HT1080 (cell line): Measurements from ENCODE around the gene DPP6. TPM values are rescaled to one million over a fixed set of nuclear protein-coding genes. Genes with fewer than 3 reads are reported as not detected.

Experiments used
- DNase-seq: peaks from one replicate; pipeline ENCODE4 v3.0.0-alpha.2; 2015; ENCODE audit warnings: low read depth
- total RNA-seq: library from RNA; depleted of rRNA; stranded (reverse); fragments of >200 nt; shearing (Covaris generic); gene quantifications from 2 replicates; pipeline ENCODE4 v1.2.3, GENCODE V29; 2014

DPP6 gene
- total RNA-seq, 1 experiment from 2014 or later: not detected

DNA sequence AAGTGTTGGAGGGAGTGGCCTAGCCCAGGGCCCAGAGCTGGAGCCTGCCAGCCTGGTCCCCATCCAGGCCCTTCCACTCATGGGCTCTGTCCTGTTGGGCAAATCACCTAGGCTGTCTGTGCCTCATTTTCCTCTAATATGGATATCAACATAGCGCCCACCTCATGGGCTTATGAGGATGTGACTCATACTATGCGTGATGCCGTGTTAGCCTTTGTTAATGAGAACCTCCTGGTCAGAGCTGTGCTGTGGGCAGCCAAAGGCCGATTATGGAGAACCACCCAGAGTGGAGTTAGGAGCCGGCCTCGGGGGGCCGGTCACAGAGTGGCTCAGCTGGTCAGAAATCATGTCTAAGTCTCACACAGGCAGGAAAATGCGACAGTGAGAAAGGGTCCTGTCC, 644.4 kb downstream of the DPP6 start:
- DNase-seq: peak; percentile 26

GRCh38 chr7:154698726-154699291, 646.6 kb downstream of the DPP6 start:
- peak; percentile 17 for DNase-seq

GRCh38 chr7:154699417-154699816, 647.2 kb downstream of the DPP6 start:
- peak; percentile 69 for DNase-seq

- DNase-seq: no peak
Measured at GRCh38 chr7:154709840-154710520, 657.8 kb downstream of the DPP6 start.

- no peak for DNase-seq
Measured at GRCh38 chr7:154720016-154720415, 667.8 kb downstream of the DPP6 start.

DNA sequence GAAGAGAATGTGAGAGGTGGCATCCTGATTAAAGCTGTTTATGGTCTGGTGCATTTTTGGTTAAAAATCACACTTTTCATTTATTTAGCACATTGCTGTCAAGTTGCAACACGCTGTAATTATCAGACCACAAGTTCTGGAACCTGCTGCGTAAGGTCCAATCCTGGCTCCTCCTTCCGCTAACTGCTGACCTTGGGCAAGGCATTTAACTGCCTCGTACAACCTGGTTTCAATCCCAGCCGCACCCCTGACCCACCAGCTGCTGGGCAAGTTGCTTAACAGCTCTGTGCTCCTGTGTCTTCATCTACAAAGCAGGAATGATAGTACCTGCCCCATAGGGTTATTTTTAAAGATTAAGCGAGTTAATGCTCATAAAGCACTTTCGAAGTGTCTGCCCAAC, 668.9 kb downstream of the DPP6 start:
- DNase-seq: no peak

GRCh38 chr7:154726368-154726767, 674.2 kb downstream of the DPP6 start:
- no peak for DNase-seq

DNA sequence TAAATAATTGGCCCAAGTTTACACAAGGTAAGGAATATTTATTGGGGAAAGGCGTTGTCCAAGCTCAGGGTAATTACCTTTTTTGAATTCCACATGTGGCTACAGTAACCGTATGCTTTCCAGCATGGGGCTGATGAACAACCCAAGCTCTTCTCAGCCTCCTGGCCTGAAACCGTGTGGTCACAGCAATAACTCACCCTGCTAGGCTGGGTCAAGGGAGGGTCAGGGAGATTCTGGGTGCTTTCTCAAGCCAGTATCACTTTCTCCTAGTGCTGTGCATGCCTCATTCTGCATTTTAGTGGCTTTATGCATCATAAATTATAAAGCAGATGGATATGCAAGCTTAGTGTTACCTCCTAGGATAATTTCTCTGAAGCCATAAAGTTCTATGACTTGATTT, 676.9 kb downstream of the DPP6 start:
- no peak for DNase-seq

DNA sequence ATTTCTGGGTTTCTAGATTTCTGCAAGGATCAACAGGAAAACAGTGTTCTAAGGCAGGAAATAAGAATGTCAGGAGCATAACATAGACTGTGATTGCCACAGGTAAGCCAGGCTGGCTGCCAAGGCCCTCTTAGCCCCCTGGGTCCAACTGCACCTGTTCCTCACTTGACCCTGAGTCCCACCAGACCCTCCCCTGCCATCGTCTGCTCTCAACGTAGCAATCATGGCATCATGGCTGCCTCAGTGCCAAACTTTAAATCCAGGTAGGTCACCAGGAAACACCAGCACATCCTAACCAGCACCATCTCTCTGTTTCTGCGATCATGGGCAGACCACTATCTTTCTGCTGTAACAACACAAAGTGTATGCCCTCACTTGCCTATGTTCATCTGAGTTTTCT, 683.6 kb downstream of the DPP6 start:
- no peak for DNase-seq

GRCh38 chr7:154736389-154736788, 684.2 kb downstream of the DPP6 start:
- no peak for DNase-seq

GRCh38 chr7:154738216-154738615, 686.0 kb downstream of the DPP6 start:
- no peak for DNase-seq

DNA sequence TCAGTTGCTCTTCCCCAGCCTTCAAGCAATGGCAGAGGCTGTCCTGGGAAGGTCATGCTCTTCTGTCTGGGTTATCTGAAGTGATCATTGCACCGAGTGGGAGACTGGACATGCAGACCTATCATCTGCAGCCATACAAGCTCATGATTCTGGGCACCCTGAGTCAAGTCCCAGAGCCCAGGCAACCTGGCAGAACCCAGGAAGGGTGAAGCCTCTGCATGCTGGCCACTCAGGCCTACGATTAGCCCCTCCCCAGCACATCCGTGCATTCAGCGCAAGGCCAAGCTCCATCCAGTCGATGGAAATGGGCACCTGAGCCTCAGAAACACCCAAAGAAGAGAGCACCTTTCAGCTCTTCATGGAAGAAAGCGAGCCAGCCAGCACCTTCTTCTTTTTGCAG, 688.9 kb downstream of the DPP6 start:
- no peak for DNase-seq

GRCh38 chr7:154743206-154743605, 691.0 kb downstream of the DPP6 start:
- no peak for DNase-seq

DNA sequence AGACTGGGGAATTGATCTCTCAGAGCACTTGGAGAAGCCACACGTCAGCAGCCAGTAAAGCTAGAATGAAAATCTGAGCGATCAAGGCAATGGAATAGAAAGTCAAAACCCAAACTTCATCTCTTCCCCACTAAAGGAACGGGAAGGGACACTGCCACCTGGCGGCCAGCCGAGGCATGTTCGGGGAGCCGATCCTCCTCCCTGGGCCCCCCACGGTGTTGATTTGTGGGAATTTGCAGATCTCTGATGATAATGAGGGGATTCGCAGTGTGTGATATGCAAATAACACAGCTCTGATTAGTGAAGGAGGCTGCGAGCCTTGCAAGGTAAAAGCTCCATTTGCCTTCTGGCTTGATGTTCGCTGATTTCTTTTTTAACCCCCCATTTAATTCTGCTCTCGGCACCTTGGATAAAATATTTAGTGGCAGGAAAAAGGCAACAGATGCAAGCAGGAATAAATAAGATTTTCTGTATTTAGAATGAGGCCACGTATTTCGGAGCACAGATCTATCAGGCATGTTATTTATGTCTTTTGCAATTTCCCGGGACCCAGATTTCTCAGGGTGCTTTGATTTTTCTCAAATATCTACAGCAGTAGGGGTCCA, 692.2 kb downstream of the DPP6 start:
- DNase-seq: peak; percentile 22

- DNase-seq: no peak
Measured at GRCh38 chr7:154744861-154745258, 692.7 kb downstream of the DPP6 start.

DNA sequence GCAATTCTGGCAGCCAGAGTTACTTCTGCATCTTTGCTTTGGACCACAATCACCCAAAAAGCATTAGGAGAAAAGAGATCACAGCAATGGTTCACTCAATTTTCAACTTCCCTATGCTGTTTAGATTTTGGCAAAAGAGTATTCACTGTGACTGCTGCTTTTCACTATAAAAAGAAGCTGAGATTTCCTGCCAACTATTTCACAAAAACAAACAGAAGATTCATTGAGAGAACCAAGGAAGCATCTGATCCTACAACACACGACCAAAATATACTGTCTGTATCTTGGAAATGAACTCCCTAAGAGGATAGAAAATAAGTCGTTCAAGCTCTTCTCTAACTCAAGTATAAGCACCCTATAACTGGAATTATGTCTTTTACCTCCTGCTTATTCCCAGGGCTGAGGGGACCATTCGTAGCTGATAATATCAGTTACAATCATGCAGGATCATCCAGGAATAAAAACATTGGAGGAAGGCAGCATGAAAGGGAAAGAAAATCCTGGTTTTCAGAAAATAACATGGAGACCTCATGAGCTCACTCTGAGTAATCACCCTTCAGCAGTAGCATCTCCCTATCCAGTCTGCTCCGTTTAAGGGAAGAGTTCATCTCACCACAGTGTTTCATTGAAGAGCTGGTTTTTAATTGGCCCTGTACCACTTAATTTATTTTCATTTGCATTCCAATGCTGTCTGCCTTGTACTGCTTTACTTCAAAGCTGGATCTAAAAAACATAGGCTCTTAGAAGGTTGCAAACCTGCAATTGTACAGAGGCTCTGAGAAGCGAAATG, 694.6 kb downstream of the DPP6 start:
- peak; percentile 21 for DNase-seq

GRCh38 chr7:154748089-154748786, 696.0 kb downstream of the DPP6 start:
- no peak for DNase-seq

DNA sequence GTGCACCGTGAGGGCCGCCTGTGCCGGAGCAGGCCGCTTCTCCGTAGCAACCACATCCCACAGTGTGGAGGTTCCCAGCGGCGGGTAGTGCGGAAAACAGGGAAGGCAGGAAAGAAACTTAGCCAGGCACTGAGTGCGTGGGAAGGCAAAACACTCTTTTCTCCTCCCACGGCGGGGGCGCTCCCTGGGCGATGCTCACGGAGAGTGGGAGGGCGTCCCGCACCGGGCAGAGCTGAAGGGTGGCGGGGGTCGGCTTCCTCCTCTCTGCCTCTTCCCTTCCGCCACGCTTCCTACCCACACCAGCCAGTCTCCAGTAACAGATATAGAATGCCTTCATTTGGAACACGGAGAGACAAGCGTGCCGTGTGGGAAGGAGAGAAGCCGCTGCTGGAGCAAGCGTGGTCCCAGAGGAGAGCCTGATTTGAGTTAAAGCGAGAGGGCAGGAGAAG, 698.2 kb downstream of the DPP6 start:
- no peak for DNase-seq

DNA sequence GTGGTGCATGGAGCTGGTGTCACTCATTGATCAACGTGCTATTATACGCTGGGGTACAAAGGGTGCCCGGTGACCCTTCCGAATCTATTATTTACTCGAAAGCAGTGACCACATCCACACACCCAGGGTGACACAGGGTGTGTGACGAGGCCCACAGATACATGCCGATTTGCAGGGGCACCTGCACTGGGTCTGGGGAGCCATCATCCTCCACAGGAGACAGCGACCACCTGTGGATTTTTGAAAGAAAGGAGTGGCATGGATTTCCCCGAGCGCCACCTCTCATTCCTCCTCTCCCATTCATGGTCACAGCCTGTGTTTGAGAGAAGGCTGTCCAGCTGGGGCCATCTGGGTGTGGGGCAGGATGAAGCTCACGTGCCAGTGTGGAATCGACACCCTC, 701.0 kb downstream of the DPP6 start:
- no peak for DNase-seq

- no peak for DNase-seq
Measured at GRCh38 chr7:154757756-154758155, 705.6 kb downstream of the DPP6 start.

DNA sequence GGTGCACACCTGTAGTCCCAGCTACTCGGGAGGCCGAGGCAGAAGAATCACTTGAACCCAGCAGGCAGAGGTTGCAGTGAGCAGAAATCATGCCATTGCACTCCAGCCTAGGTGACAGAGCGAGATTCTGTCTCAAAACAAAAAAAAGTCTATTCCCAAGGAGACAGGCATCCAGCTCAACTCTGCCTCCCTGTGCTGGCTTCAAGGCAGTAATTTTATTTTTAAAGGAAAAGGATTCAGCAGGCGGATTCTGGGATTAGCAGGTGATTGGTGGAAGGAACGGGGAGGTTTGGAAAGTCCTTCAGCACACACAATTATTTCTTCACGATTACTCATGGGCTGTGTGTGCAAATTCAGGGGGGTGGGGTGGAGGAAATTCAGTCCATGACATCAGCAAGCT, 707.8 kb downstream of the DPP6 start:
- DNase-seq: peak; percentile 33

DNA sequence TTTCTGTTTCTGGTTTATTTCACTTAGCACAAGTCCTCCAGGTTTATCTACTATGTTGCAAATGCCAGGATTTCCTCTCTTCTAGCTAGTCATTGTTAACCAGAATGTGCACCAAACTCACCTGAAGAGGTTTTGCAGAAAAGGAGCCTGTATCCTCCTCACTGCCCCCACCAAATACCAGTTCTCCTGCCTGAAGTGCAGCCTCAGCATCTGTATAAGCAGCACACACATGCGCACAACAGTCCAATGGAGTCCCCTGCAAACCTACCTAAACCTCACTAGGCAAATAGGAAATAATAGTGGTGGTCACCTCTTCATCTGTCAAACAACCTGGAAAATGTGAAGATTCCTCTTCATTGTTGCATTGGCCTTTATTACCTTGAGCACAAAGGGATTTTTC, 712.9 kb downstream of the DPP6 start:
- DNase-seq: no peak
